Measurements from ENCODE around the gene ALDH1A2.

DNA sequence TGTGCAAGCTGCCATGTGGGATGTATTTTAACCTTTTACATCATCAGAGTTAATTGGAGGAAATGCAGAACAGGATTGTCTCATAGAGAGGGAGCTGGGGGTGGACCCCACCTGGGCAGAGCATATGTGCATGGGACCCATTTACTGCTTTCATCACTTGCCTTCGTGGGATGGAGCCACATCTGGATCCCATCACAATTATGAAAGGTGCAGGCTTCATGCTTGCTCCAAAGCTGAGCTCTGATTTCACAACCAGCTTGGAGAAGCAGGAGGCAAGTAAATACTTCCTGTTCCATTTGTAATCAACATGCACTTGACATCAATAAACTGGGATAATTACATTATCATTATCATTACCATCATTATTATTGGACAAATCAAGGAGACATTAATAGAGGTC lies 161.9 kb downstream of the ALDH1A2 start:
- TF ChIP-seq, protein P1, sequence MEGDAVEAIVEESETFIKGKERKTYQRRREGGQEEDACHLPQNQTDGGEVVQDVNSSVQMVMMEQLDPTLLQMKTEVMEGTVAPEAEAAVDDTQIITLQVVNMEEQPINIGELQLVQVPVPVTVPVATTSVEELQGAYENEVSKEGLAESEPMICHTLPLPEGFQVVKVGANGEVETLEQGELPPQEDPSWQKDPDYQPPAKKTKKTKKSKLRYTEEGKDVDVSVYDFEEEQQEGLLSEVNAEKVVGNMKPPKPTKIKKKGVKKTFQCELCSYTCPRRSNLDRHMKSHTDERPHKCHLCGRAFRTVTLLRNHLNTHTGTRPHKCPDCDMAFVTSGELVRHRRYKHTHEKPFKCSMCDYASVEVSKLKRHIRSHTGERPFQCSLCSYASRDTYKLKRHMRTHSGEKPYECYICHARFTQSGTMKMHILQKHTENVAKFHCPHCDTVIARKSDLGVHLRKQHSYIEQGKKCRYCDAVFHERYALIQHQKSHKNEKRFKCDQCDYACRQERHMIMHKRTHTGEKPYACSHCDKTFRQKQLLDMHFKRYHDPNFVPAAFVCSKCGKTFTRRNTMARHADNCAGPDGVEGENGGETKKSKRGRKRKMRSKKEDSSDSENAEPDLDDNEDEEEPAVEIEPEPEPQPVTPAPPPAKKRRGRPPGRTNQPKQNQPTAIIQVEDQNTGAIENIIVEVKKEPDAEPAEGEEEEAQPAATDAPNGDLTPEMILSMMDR (conservative IDR thresholded peaks at IDR 0.05): no peak
- no peak for TF ChIP-seq EZH2 (IDR thresholded peaks at IDR 0.05; ENCODE audit: low read depth)
